SKM-1 treated with dmso at 0.1 percent for 144 hours (cell line): ENCODE results near the gene SDF4.

Source experiments
- DNase-seq: peaks from one replicate; lab custom pipeline; 2025; ENCODE audit not compliant: unreplicated experiment; lab: John Stamatoyannopoulos, UW

Gene SDF4

DNA sequence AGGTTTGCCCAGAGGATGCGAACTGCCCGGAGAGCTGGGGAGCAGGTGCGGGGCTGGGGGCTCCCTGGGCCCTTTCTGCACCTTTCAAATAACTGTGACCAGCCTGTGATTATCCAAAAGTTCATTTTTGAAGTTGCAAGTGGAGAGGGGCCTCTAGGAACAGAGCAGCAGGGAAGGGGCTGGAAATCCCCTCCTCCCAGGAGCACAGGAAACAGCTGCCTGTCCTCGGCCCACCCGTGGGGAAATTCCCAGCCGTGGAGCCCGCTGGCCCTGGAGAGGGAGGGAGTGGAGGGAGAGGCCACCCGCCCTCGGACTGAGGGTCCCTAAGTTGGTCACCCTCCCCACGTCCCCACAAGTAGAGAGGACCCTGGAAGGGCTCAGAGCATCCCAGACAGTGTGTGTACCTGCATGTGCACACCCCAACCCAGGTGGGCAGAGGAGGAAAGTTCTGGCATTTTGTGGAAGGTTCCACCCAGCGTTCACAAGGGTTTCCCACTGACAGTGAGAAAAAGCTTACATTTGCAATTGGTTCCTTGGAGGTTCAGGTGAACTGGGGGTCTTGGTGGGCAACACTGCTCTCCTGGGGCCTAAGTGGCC is 16.6 kb downstream of the SDF4 start:
- no peak for DNase-seq

DNA sequence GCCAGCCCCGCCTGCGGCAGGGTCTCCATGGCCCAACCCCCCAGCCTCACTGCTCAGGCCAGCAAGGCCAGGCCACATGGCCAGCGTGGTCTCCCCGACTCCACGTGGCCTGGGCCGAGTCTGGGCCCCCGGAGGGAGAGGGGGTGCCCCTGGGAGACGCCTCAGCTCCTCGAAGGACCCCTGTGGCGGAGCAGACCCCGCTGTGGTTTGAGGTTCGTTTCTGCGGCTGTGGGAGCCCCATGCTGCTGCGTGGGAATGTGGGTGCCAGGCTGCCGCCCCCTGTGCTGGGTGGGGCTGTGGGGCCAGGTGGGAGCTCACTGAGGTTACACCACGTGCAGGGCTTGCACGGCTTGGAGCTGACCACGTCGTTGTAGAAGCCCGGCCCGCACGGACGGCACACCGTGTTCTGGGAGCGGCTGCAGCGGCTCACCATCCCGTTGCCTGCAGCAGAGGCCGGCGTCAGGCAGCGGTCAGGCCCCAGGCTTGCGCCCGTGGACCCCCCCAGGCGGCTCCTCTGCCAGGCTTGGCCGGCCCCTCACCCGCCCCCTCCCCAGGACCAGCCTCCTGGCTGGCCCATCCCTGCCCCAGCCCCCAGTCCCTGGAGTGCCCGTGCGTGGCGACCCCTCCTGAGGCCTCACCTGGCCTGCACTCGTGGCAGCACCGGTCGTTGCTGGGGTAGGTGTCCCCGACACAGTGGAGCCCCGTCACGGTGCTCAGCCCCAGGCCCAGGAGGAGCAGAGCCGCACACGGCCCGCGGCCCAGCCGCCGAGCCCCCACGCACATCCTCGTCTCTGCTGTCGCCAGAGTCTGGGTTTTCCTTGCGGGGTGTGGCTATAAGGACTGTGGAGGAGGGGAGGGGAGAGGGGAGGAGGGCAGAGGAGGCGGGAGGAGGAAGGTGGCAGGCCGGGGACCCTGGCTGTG is 18.2 kb downstream of the SDF4 start, which contains the start of gene TNFRSF4:
Gene TNFRSF4 (minus strand): TSS at position 809 of the 921 bp plus-strand sequence. CDS start 26 bp downstream, at position 783.
- DNase-seq, result no peak

DNA sequence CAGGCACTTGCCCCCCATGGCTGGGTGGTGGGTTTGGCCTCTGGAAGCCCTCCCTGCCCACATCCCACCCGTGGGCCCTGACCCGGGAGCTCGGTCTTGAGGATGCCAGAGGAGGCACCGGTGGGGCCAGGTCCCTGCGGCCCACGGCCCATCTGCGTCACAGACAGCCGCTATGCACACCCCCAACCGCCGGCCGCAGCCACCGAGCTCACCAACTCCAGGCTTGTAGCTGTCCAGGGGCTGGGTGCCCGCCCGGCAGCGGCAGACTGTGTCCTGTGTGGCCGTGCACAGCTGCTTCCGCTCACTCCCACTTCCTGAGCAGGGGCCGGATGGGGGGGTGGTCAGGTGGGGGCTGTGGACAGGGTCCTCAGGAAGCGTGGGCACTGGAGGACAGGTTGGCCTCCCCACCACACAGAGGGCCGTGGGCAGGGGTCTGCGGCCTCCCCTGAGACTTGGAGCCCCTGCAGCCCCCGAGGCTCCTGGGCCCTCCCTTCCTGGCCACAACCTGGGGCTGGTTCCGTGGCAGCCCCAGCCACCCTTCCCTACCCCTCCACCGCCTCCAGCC is 18.9 kb downstream of the SDF4 start:
- no peak for DNase-seq

DNA sequence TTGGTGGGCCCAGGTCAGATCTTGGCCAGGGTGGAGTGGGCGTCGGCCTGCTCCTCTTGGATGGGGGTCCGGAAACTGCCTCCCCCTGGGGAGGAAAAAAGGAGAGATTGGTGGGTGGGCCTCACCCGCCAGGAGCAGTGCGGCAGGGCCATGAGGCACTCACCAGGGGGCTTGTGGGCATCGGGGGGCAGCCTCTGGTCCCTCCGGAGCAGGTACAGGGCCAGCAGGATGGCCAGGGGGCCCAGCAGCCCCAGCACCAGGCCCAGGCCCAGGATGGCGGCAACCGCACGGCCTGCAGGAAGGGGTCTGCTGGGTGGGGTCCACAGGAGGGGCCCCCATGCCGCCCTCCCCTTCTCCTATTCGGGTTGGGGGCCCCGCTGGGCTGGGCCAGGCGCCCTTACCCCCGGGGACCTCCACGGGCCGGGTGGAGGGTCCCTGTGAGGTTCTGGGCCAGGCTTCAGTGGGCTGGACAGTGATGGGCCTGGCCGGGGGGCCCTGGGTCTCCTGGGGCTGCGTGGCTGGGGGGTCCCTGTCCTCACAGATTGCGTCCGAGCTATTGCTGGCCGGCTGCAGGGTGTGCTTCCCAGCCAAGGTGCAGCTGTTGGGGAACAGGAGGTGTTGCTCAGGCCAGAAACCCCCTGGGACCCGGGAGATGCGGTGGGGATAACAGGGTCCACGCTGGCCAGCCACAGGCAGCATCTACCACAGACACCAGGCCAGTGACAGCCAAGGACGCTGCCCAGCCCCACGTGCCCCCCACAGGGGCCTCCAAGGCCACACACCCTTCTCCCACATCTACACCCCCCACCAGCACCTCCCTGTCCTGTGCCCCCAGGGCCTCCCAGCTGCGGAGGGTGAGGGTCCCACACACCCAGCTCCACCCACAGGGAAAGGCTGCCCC is 20.0 kb downstream of the SDF4 start:
- DNase-seq, result no peak

DNA sequence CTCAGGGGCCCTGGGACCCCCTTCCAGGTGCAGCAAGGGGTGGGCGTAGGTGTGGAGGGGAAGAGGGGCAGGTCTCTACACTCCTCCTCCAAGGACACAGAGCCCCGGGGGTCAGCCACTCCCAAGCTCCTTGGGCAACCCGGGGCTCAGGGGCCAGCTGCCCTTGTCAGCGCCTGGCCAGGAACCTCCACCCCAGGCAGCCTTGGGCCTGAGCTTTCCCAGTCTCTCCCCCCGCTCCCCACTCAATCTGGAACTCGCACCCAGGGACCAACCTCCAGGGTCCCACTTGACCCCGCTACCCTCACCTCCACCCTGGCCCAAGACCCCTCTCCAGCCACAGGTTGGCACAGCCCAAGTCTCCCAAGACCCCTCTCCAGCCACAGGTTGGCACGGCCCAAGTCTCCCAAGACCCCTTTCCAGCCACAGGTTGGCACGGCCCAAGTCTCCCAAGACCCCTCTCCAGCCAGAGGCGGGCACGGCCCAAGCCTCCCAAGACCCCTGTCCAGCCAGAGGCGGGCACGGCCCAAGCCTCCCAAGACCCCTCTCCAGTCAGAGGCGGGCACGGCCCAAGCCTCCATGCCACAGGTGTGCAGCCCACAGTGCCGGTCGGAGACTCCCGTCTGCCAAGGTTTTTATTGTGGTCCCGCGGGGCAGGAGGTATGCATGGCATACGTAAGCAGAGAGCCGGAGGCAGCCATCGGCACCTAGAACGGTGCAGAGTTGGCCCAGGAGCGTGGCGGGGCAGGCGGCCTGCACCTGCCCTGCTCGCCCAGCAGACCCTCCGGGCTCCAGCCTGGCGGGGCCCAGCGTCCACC is 20.9 kb downstream of the SDF4 start:
- no peak for DNase-seq

DNA sequence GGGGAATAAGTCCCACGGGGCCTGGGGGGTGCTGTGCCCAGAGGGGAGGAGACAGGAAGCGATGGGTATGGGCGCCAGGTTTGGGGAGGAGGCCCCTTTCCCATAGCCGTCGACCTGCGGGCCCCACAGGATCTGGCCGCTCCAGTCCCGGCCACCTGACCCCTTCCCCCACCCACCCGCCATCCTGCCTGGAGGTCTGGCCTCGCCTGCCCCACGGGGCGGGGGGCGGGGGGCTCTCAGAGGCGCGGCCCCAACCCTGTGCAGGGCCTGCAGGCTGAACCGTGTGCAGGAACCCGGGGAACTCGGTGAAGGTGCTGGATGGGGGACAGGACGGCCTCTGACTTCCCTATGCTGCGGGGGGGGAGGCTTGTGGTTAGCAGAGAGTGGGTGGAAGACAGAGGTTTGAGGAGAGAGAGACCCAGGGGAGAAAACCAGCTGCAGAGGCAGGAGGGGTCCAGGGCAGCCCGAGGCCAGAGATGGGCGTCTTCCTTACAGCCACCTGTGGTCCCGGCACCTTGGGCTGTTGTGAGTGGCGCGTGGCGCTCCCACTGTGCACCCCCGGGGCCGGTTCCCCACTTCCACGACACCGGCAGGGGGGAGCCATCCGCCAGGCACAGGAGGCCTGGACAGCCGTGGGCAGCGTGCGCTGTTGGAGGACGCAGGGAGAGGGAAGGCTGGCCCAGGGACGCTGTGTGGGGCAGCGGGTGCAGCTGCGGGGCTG is 22.9 kb downstream of the SDF4 start:
- DNase-seq, result peak; percentile 8

DNA sequence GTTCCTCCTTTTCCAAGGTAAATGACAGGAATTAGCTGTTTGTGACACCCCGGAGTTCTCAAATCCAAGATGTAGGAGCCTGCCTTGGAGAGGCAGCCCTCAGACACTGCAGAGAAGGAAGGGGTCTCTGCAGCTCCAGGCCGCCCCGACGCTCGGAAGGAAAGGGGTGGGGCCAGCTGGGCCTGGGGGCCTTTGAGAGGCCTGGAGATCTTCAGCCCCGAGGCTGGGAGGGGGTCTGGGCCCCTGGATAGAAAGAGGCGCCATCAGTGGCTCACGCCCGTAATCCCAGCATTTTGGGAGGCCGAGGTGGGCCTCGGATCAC is 24.3 kb downstream of the SDF4 start:
- no peak for DNase-seq

DNA sequence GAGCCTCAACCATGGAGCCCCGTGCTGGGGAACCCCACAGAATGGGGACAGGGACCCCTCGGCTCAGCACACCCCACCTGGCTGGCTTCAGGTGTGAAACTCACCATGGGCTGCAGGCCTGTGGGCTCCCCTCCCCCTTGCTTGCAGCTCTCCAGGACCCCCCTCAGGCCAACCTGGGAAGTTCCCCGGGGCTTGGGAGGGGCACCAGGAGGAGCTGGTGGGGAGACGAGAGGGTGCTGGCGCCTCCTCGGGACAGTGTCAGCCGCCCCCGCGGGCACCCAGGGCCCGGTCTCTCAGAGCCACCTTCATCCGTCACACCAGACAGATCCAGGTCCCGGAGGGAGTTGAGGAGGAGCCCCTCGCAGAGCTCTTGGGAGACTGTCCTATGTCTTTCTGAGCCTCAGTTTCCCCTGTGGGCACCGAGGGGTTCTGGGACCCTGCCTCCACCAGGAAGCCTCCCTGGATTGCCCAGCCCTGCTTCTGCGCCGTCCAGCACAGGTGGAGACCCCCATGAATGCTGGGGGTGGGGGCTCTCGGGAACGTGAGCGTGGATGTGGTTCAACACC is 24.8 kb downstream of the SDF4 start:
- no peak for DNase-seq

DNA sequence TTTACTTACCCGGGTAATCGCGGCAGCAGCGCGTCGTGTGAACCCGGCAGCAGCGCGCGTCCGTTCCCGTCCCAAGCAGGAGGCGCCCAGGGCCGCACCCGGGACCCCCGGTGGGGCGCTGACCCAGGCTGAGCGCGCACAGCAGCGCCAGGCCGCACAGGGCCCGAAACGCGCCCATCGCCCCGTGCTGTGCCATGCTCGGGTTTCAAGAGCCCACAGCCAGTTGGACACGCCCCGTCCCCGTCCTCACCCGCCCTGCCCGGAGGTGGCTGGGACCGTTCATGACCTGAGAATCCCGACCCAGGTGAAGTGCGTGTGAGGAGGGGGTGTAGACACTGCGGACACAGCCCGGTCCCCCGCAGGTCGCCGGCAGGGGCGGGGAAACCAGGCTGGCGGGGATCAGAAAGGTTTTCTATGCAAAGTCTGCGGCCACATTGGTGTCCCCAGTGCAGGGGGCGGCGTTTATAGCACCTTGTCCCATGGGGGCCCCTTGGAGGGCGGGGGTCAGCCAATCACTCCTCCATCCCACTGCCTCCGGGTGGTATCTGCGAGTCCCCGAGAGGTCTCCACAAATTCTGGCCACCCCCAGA is 25.3 kb downstream of the SDF4 start, which contains the start of gene TNFRSF18:
Gene TNFRSF18 (minus strand): TSS at position 217 of the 590 bp plus-strand sequence. CDS start 21 bp downstream, at position 196.
- no peak for DNase-seq

DNA sequence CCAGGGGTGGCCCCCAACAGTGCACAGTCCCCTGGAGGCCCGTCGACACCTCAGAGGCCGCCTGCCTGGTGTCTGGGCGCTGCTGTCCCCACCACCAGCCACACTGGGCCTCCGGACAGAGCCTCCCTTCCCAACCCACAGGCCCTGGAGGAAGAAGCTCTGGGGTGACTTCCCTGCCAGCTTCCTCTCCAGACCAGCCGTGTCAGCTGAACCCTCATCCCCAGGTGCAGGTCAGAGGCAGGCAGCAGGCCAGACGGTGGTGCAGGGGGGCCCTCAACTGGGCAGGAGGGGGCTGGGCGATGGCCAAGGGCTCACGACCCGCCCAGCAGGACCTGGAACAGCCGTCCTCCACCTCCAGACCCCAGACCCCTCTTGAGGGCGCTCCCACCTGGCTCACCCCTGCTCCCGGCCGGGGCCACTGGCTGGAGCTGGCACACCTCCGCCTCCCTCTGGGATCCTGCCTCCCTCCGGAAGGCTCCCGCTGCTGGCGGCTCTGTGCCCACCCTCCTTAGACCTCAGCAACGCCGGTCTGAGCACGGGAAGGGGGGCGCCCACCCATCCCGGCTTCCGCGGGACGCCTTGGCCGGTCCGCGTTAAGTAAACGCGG is 25.9 kb downstream of the SDF4 start:
- no peak for DNase-seq

DNA sequence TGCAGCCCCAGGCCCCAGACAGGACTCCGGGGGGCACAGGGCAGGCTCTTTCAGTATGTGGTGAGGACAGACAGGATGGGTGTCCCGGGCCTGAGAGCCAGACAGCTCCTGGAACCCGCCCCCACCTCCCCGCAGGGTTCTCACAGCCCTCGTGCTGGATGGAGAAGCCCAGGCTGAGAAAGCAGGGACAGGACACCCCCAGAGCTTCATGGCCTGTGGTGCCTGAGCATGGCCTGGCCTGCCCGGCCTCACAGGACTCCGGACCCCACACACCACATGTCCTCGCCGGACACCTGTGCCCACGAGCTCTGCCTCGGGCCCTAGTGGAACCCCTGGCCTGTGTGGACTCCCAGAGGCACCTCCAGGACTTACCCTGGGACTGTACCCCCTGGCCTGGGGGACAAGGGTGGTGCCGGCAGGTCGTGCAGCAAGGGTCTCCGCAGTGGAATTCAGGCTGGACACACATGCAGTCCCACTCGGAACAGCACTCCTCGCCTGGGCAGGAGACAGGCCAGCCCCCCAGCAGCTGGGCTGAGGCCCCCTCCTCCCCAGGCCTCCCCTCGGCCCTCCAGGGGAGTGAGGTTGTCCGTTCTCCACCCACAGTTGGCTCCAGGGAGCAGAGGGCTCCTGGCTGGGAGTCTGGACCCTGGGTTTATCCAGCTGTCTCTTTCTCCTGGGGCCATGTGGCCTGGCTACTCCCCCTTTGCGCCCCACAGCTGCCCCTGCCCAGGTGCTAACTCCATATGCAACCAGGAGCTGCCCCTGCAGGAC is 26.6 kb downstream of the SDF4 start:
- no peak for DNase-seq

DNA sequence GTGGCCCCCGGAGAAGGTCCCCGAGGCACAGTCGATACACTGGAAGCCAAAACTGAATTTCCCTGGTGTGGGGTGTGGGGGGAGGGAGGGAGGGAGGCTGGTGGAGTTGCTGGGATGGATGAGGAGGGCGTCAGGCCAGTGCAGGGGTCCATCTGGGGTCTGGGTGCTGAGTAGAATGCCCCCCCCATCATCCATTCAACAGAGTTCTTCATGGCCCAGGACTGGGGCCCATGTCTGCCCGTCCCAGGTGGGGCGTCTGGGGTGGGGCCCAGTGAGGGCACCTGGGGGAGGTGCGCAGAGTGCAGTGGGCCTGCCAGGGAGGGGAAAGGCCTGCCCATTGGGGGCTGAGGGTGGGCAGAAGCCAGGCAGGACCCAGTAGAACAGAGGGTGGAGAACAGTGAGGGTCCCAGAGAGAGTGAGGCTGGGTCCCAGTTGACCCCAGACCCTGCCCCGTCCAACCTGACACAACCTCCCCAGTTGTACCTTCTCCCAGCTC is 27.3 kb downstream of the SDF4 start:
- no peak for DNase-seq

DNA sequence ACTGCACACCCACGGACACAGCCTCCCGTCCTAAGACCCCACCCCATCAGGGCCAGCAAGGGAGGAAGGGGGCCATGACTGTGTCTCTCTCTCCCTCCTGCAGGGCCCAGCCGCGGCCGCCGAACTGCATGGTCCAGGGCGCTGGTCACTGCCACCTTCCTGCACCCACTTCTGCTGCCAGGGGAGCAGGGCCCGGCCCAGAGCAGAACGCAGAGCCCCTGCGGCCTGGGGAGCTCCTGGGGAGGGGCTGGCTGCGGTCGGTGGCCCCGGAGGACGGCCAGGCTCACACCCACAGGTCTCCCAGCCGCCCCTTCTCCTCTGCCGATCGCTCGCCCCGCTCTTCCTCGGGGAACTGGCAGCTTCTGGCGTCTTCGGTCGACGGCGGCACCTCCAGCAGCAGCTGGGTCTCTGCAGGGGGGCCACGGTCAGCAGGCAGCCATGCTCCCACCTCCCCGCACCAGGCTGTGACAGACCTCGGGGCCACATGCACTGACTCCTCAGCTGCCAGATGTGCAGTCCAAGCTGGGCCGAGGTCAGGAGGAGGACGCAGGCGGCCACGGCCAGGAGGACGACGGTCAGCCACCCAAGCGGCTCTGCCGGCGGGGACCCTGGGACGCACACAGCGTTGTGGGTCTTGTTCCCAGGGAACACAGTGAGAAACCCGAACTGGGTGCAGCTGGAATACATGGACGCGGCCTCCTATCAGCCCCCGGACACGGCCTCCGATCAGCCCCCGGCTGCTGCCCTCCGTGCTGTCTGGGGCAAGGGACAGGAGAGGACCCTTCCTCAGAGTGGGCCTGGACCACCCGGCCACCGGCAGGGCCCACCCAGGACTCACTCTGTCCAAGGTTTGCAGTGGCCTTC is 28.0 kb downstream of the SDF4 start:
- no peak for DNase-seq

DNA sequence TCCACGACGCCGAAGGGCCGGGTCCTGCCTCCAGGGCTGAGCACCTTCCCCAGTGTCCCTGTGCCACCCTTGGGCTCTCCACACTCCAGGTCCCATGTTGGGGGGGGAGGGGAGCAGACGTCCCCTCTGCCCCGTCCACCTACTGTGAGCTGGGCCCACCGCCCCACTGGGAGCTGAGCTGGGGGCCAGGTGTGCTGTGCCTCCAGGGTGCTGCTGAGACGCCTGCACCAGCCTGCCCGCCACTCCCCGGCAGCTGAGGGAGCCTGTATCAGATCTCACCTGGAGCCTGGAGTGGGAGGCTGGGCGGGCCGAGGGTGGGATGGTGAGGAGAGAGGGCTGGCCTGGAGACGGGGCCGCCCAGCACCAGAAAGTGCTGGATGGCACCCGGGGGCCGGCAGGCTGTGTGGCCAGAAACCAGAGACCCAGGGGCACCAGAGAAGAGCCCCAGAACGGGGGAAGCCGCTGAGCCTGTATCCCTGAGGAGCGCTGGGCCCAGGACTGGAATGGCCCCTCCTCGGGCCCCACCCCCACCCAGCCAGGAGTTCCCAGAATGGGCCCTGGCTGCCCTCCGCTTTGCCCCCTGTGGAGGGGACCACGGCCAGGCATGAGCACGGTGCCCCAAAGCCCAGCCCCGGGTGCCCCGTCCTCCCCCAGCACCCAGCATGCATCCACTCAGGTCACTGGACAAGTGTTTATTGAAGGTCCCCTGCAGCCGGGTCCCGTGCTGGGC is 28.8 kb downstream of the SDF4 start:
- no peak for DNase-seq

DNA sequence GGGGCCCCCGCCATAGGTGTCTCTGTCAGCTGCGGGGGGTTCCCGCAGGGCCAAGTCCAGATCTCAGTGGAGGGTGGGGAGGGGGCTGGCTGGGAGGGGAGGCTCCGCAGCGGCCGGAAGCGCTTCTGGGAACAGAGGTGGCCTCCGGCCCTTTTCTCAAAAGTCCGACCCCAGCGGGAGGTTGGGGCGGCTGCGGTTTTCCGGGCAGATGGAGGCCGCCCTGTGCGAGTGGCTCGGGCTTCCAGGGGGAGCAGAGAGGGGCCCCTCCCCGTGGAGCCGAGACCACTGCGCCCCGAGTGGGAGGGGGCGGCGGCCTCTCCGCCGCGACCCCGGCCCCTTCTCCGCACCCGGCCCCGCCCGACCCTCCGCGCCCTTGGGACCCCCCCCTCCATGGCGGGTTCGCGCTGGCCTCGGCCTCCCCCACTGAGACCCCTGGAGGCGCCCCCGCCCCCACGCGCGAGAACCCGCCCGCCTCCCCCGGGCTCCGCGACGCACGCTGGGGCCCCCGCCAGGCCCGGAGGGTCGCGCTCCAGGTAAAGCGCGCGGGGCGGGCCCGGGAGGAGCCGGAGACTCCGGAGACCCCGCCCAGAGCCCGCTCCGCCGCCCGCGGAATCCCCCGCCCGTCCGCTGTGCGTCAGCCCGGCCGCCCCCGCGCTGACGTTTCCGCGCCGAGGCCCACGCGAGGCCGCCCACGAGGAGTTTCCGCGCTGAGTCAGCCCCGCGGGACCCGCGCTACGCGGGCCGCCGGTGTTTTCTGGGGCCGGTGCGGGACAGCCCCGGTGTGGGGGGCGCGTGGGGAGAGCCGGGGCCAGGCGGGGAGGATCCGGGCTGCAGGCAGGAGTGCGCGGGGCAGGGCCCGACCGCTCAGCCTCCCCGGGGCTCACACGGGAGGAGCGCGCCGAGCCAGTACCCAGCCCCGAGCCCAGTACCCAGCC is 30.7 kb downstream of the SDF4 start:
- DNase-seq, result no peak
